ENCODE data around the gene FICD. TPM values are rescaled to one million over a fixed set of nuclear protein-coding genes. Genes with fewer than 3 reads are reported as not detected.
A peak's percentile ranks its signal among the peaks of the same experiment; 100 is the strongest.
"Not testable (repeated sequence)": the region's sequence is repeated elsewhere in the genome, so short reads cannot be mapped to it uniquely, and the experiment has no call there.

The FICD gene
- total and polyA plus RNA-seq, 3 donors from 2014 or later = 10.0 to 16.7 (median 10.5) TPM

DNA sequence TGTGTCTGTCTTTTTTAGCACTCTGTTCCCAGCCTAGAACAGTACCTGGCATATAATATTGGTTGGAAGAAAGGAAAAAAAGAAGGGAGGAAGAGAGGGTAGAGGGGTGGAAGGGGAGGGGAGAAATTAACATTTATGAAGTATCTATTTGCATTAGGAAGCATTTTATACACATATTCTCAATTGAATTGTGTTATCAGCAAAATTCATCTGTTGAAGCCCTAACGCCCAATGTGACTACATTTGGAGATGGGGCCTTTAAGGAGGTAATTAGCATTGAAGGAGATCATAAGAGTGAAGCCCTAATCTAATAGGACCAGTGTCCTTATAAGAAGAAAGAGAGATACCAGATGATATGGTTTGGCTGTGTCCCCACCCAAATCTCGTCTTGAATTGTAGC is 30.2 kb upstream of the FICD start:
- TF ChIP-seq POLR2A (IDR thresholded peaks at IDR 0.05) = no peak
- TF ChIP-seq, protein P1, sequence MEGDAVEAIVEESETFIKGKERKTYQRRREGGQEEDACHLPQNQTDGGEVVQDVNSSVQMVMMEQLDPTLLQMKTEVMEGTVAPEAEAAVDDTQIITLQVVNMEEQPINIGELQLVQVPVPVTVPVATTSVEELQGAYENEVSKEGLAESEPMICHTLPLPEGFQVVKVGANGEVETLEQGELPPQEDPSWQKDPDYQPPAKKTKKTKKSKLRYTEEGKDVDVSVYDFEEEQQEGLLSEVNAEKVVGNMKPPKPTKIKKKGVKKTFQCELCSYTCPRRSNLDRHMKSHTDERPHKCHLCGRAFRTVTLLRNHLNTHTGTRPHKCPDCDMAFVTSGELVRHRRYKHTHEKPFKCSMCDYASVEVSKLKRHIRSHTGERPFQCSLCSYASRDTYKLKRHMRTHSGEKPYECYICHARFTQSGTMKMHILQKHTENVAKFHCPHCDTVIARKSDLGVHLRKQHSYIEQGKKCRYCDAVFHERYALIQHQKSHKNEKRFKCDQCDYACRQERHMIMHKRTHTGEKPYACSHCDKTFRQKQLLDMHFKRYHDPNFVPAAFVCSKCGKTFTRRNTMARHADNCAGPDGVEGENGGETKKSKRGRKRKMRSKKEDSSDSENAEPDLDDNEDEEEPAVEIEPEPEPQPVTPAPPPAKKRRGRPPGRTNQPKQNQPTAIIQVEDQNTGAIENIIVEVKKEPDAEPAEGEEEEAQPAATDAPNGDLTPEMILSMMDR (IDR thresholded peaks at IDR 0.05) = no peak
- 81% methylated on average over 2 of the region's 2 CpGs for WGBS, 2 donors
- no peak for DNase-seq
- no peaks in the 10 kb centered on the region for H3K9me3 ChIP-seq
- intact Hi-C loops (cut with DNase I; ENCODE audit: low total_unique reads) = no loop called here
- no peak overlapping the region for H3K4me3 ChIP-seq
- no peaks in the 10 kb centered on the region for H3K36me3 ChIP-seq (ENCODE audit: low read depth, missing control alignments)
- H3K27ac ChIP-seq = no peak overlapping the region
- H3K4me1 ChIP-seq = no peaks in the 10 kb centered on the region
- H3K27me3 ChIP-seq = no peaks in the 10 kb centered on the region

DNA sequence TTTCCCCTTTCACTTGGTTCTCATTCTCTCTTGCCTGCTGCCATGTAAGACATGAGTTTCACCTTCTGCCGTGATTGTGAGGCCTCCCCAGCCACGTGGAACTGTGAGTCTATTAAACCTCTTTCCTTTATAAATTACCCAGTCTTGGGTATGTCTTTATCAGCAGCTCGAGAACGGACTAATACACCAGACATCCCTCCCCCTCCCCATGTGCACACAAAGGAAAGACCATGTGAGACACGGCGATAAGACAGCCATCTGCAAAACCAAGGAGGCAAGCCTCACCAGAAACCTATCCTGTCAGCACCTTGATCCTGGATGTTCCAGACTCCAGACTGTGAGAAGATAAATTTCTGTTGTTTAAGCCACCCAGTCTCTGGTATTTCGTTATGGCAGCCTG is 29.7 kb upstream of the FICD start:
- DNase-seq; intact Hi-C loops (cut with DNase I; ENCODE audit: low total_unique reads); H3K27ac ChIP-seq; H3K4me3 ChIP-seq; H3K4me1 ChIP-seq; H3K27me3 ChIP-seq; H3K36me3 ChIP-seq (ENCODE audit: low read depth, missing control alignments); H3K9me3 ChIP-seq: not testable (repeated sequence)
- WGBS, 2 donors = 71 to 75% methylated on average over 7 of the region's 7 CpGs

DNA sequence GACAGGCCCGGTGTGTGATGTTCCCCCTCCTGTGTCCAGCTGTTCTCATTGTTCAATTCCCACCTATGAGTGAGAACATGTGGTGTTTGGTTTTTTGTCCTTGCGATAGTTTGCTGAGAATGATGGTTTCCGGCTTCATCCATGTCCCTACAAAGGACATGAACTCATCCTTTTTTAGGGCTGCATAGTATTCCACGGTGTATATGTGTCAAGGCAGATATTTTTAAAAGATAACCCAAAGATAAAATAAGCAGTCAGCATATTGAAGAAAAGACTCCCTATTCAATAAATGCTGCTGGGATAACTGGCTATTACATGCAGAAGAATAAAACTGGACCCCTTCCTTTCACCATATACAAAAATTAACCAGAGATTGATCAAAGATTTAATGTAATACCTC is 28.0 kb upstream of the FICD start:
- H3K27me3 ChIP-seq; H3K4me3 ChIP-seq; H3K4me1 ChIP-seq; H3K27ac ChIP-seq; H3K9me3 ChIP-seq; H3K36me3 ChIP-seq (ENCODE audit: low read depth, missing control alignments); DNase-seq; intact Hi-C loops (cut with DNase I; ENCODE audit: low total_unique reads): not testable (repeated sequence)
- WGBS, 2 donors = 94 to 97% methylated on average over 4 of the region's 4 CpGs

DNA sequence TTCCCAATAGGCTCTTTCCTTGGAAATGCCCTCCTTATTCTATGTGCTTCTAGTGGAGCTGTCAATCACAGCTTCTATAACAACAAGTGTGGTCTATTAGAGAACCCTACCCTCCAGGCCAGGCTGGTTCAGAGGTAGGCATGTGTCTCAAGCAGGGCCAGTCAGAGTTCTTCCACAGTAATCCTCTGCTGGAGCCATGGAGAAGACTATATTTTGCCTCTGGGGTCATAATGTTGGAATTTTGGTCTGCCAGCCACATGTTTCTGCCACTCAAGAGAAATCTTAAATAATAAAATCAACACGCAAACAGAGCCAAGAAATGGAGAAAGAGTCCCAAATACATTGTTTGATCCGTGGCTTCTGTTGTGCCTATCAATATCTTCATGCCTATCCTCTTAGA is 23.8 kb upstream of the FICD start:
- Histone ChIP-seq H3K9me3 (no peaks in the 10 kb centered on the region), H3K36me3 (ENCODE audit: low read depth, missing control alignments) (no peaks in the 10 kb centered on the region), H3K4me3 (no peak overlapping the region), H3K4me1 (no peaks in the 10 kb centered on the region), H3K27ac (no peak overlapping the region), H3K27me3 (no peaks in the 10 kb centered on the region)
- intact Hi-C loops (cut with DNase I; ENCODE audit: low total_unique reads) = no loop called here
- no peak for DNase-seq
- WGBS, 2 donors = 75 to 79% methylated on average over 2 of the region's 2 CpGs
- TF ChIP-seq, protein P1 (IDR thresholded peaks at IDR 0.05) = no peak

DNA sequence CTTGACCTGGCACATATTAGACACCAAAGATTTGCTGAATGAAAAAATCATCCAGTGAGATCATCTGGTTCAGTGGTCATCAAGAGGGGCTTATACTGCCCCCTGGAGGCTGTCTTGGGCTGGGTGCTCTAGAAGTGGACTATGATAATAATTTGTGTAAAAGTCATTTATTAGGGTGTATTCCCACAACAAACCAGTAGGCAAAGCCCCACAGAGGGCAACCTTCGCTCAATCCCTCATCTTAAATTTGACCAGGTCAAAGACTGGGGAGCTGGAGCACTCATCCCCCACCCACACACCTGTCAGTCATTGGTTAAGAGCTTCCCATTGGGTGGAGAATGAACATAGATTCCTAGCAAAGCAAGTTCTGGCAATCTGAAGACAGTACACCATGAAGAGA is 20.0 kb upstream of the FICD start:
- Histone ChIP-seq H3K36me3 (ENCODE audit: low read depth, missing control alignments) (no peaks in the 10 kb centered on the region), H3K4me1 (no peaks in the 10 kb centered on the region), H3K27me3 (no peaks in the 10 kb centered on the region), H3K9me3 (no peaks in the 10 kb centered on the region), H3K4me3 (no peak overlapping the region), H3K27ac (no peak overlapping the region)
- DNase-seq = peak; percentile 41
- intact Hi-C loops (cut with DNase I; ENCODE audit: low total_unique reads) = no loop called here
- WGBS, 2 donors = 62 to 84% methylated on average over 1 of the region's 1 CpG
- no peak for TF ChIP-seq POLR2A (IDR thresholded peaks at IDR 0.05)
- TF ChIP-seq, protein P1 (IDR thresholded peaks at IDR 0.05) = peak in 1 of 3 experiments; percentile 50

DNA sequence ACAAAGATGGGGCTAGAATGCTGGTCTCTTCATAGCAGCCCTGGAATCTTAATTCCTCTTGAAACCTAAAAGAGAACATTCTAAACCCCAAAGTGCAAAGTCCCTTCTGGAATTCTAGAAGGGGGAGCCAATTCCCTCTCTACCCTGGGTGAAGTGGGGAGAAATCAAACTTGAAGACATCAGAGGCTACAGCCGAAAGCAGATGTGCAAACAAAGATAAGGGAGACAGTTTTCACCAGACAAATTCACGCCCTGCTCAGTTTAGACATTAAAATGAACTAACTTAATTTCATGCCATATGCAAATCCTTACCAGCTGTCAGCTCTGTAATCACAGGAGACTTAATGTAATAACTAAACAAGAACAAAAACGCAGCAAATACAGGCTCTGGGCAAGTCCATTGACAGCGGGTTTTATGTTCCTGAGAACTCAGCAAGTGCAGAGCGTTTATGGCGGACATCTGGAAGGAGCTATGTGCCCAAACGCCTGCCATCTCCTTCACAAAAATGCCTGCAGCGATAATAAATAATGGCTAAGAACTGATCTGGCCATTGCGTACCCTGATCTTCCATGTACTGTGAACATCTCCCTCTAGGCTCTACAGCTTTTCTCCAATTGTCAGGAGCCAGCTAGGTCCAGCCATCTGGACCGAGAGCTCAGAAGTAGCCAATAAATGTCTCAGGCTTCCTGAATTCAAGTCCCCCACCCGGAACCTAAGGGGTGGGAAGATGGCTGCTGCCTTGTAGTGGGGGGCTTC is 19.1 kb upstream of the FICD start:
- H3K4me3 ChIP-seq = no peak overlapping the region
- intact Hi-C loops (cut with DNase I; ENCODE audit: low total_unique reads) = no loop called here
- H3K36me3 ChIP-seq (ENCODE audit: low read depth, missing control alignments) = no peaks in the 10 kb centered on the region
- no peak overlapping the region for H3K27ac ChIP-seq
- DNase-seq = no peak
- 72 to 76% methylated on average over 10 to 11 of the region's 11 CpGs for WGBS, 2 donors
- TF ChIP-seq POLR2A (IDR thresholded peaks at IDR 0.05) = no peak
- TF ChIP-seq, protein P1 (IDR thresholded peaks at IDR 0.05) = no peak
- H3K4me1 ChIP-seq = no peaks in the 10 kb centered on the region
- no peaks in the 10 kb centered on the region for H3K27me3 ChIP-seq
- H3K9me3 ChIP-seq = no peaks in the 10 kb centered on the region

All from testis (tissue), 3 donors.